DOHH2 (cell line): ENCODE results near the gene IFT122.
"Not testable (repeated sequence)": the region's sequence is repeated elsewhere in the genome, so short reads cannot be mapped to it uniquely, and the experiment has no call there.

Experiments
- H3F3A ChIP-seq: fragments of 200-600 bp; sonication (generic), shearing (Covaris generic); 2 replicates; pipeline ENCODE4 v1.6.0; 2016; ENCODE audit warnings: antibody characterized with exemption, mild to moderate bottlenecking; ENCODE audit not compliant: control insufficient read depth, insufficient read depth
- H3K27ac ChIP-seq: fragments of 200-600 bp; sonication (generic); 2 replicates; pipeline ENCODE4 v1.5.1; 2014; ENCODE audit warnings: low read depth, mild to moderate bottlenecking, low read length, moderate library complexity
- H3K27me3 ChIP-seq: fragments of 200-600 bp; sonication (generic); 2 replicates; pipeline ENCODE4 v1.6.1; 2014; ENCODE audit warnings: mild to moderate bottlenecking, low read length, mixed read lengths; ENCODE audit not compliant: control insufficient read depth
- H3K36me3 ChIP-seq: fragments of 200-600 bp; sonication (generic); 2 replicates; pipeline ENCODE4 v1.6.1; 2014; ENCODE audit warnings: mild to moderate bottlenecking, low read length, moderate library complexity, mixed read lengths; ENCODE audit not compliant: control insufficient read depth
- H3K4me1 ChIP-seq: fragments of 200-600 bp; sonication (generic); 2 replicates; pipeline ENCODE4 v1.6.1; 2014; ENCODE audit warnings: mild to moderate bottlenecking, low read length, mixed read lengths; ENCODE audit not compliant: control insufficient read depth
- H3K4me2 ChIP-seq: fragments of 200-600 bp; sonication (generic); 2 replicates; pipeline ENCODE4 v1.6.0; 2014; ENCODE audit warnings: mild to moderate bottlenecking, low read length, moderate library complexity
- H3K4me3 ChIP-seq: fragments of 200-600 bp; sonication (generic); 2 replicates; pipeline ENCODE4 v1.5.1; 2014; ENCODE audit warnings: mild to moderate bottlenecking, low read length, mixed read lengths
- H3K79me2 ChIP-seq: fragments of 200-600 bp; sonication (generic); 2 replicates; pipeline ENCODE4 v1.6.1; 2014; ENCODE audit warnings: mild to moderate bottlenecking, low read length, mixed read lengths; ENCODE audit not compliant: control insufficient read depth
- H3K9me2 ChIP-seq: fragments of 200-600 bp; sonication (generic); replicated peaks from 2 replicates; pipeline ENCODE4 v1.6.1; 2014; ENCODE audit warnings: mild to moderate bottlenecking, low read length, mixed read lengths; ENCODE audit not compliant: control insufficient read depth
- H3K9me3 ChIP-seq: fragments of 200-600 bp; sonication (generic); 2 replicates; pipeline ENCODE4 v1.6.1; 2014; ENCODE audit warnings: antibody characterized with exemption, low read length, mixed read lengths; ENCODE audit not compliant: control insufficient read depth, insufficient read depth
- H4K20me1 ChIP-seq: fragments of 200-600 bp; sonication (generic); 2 replicates; pipeline ENCODE4 v1.6.0; 2014; ENCODE audit warnings: low read depth, mild to moderate bottlenecking, antibody characterized with exemption, low read length, moderate library complexity; ENCODE audit not compliant: control insufficient read depth, insufficient read depth
- EZH2phosphoT487 ChIP-seq: fragments of 200-600 bp; sonication (generic); IDR thresholded peaks from 2 replicates; pipeline ENCODE4 v1.6.1; 2017; ENCODE audit warnings: borderline replicate concordance, mild to moderate bottlenecking, antibody characterized with exemption, low read length, moderate library complexity, mixed read lengths
- TF ChIP-seq, protein P1 (sequence below): fragments of 200-600 bp; sonication (generic); IDR thresholded peaks from one replicate; pipeline ENCODE4 v1.5.1; 2014; ENCODE audit warnings: antibody characterized with exemption, mild to moderate bottlenecking, low read depth, low read length; ENCODE audit not compliant: poor library complexity, severe bottlenecking

IFT122 gene

DNA sequence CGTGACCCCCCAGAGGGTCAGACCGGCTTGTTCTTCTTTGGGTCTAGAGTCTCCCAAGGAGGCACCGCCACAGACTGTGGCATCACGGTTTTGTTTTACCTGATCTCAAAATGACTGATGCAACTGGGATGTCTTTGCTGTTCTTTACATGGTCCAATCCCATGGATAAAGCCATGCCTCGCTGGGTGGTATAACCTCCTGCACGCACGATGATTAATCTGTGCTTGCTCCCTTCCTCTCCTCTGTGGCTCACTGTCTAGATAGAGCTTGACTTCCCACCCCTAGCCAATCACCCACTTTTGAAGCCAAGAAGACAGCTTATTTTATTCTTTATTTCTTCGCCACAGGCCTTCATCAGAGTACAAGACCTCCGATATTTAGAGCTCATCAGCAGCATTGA, 51.8 kb downstream of the IFT122 start:
- TF ChIP-seq, protein P1, sequence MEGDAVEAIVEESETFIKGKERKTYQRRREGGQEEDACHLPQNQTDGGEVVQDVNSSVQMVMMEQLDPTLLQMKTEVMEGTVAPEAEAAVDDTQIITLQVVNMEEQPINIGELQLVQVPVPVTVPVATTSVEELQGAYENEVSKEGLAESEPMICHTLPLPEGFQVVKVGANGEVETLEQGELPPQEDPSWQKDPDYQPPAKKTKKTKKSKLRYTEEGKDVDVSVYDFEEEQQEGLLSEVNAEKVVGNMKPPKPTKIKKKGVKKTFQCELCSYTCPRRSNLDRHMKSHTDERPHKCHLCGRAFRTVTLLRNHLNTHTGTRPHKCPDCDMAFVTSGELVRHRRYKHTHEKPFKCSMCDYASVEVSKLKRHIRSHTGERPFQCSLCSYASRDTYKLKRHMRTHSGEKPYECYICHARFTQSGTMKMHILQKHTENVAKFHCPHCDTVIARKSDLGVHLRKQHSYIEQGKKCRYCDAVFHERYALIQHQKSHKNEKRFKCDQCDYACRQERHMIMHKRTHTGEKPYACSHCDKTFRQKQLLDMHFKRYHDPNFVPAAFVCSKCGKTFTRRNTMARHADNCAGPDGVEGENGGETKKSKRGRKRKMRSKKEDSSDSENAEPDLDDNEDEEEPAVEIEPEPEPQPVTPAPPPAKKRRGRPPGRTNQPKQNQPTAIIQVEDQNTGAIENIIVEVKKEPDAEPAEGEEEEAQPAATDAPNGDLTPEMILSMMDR: no peak
- TF ChIP-seq EZH2phosphoT487: no peak
- H3K79me2 ChIP-seq: no peaks in the 10 kb centered on the region
- H3K4me1 ChIP-seq: no peaks in the 10 kb centered on the region
- no peak overlapping the region for H3K4me2 ChIP-seq
- no peak overlapping the region for H3K4me3 ChIP-seq
- no peak overlapping the region for H3K27ac ChIP-seq
- no peaks in the 10 kb centered on the region for H3F3A ChIP-seq
- H3K9me2 ChIP-seq: no peaks in the 10 kb centered on the region
- H4K20me1 ChIP-seq: no peaks in the 10 kb centered on the region
- H3K9me3 ChIP-seq: no peaks in the 10 kb centered on the region
- peaks cover 5% of the 10 kb centered on the region; the same call in 1 of the 2 replicates for H3K36me3 ChIP-seq
- H3K27me3 ChIP-seq: no peaks in the 10 kb centered on the region

DNA sequence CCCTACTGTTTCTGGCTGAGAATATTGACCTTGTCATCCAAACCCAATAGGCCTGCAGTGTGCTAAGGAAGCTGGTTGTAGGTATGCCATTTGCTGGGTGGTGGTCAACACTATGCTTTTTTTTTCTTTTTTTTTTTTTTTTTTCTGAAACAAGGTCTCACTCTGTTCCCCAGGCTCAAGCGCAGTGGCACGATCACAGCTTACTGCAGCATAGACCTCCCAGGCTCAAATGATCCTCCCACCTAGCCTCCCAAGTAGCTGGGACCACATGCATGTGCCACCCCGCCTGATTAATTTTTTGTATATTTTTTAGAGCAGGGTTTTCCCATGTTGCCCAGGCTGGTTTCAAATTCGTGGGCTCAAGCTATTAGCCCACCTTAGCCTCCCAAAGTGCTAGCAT, 52.7 kb downstream of the IFT122 start:
- TF ChIP-seq EZH2phosphoT487: no peak
- TF ChIP-seq, protein P1: no peak
- no peaks in the 10 kb centered on the region for H3K4me1 ChIP-seq
- peaks cover 5% of the 10 kb centered on the region; the same call in 1 of the 2 replicates for H3K36me3 ChIP-seq

DNA sequence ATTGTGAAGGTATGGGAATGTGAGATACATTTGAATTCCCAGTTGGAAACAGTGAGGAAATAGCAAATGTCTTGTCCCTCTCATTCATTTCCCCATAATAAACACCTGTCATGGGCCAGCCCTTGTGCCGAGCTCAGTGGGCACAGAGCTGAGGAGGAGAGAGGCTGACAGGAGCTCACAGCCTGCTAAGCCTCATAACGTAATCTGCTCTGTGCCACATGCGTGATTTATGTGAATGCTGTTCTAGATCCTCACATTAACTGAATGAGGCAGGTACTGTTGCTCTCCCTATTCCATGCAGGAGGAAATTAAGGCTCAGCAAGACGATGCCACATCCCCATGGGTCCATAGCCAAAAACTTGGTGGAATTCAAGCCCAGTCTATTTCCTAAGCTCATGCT, 53.2 kb downstream of the IFT122 start:
- Histone ChIP-seq H3K9me3 (no peaks in the 10 kb centered on the region), H3K4me1 (no peaks in the 10 kb centered on the region), H3K27ac (no peak overlapping the region), H4K20me1 (no peaks in the 10 kb centered on the region), H3K27me3 (no peaks in the 10 kb centered on the region), H3K4me3 (no peak overlapping the region), H3K79me2 (no peaks in the 10 kb centered on the region), H3K36me3 (peaks cover 5% of the 10 kb centered on the region; the same call in 1 of the 2 replicates), H3K9me2 (no peaks in the 10 kb centered on the region), H3K4me2 (no peak overlapping the region), H3F3A (no peaks in the 10 kb centered on the region)
- TF ChIP-seq EZH2phosphoT487: no peak
- TF ChIP-seq, protein P1: no peak

More for the DNA sequence above, 52.7 kb downstream of the IFT122 start:
- Histone ChIP-seq H3K79me2 (no peaks in the 10 kb centered on the region), H3F3A (no peaks in the 10 kb centered on the region), H3K9me3 (no peaks in the 10 kb centered on the region), H3K9me2 (no peaks in the 10 kb centered on the region), H4K20me1 (no peaks in the 10 kb centered on the region), H3K27me3 (no peaks in the 10 kb centered on the region), H3K4me3 (no peak overlapping the region), H3K27ac (no peak overlapping the region), H3K4me2 (no peak overlapping the region)

DNA sequence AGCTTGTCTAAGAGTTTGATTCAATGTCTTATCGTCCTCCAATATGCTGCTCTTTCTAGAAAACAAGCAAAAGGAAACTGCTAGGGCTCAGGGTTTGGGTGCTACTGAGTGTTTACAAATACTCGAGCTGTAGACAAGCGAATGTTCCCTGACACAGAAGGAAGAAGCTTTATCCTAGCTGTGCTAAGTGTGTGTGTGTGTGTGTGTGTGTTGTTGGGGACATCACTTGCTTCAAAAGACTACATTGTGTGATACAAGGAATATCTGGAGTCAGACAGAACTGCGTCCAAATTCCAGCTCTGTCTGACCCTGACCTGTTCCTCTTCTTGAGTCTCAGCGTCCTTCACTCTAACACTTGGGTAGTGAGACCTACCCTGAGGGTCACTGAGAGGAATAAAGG, 54.5 kb downstream of the IFT122 start:
- H3K79me2 ChIP-seq, H3K9me2 ChIP-seq, H3K4me3 ChIP-seq, H3K36me3 ChIP-seq, H4K20me1 ChIP-seq, H3K4me2 ChIP-seq, H3K9me3 ChIP-seq, H3F3A ChIP-seq, H3K4me1 ChIP-seq, H3K27ac ChIP-seq, H3K27me3 ChIP-seq: not testable (repeated sequence)

DNA sequence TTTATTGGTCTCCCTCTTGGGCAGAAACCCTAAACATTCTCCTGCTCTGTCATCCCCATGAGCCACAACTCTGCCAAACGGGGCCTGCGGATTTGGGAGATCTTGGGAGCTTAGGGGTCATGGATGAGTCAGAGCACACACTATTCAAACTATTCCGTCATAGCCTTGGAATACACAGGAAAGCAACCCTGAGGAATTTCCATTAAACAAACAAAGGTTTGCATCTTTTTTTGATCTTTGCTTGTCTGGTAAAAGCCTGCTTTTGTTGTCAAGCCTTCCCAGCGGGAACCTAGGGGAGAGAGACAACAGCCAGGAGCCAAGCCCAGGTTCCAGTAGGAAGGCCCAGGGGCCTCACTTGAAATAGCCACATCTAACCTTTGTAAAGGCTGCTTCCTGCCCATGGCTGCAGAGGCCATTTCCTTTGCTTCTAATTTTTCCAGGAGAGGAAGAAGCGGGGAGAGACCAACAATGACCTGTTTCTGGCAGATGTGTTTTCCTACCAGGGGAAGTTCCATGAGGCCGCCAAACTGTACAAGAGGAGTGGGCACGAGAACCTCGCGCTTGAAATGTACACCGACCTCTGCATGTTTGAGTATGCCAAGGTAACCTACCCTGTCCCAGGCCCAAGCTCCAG, 55.1 kb downstream of the IFT122 start:
- H3K27ac ChIP-seq, H4K20me1 ChIP-seq, H3K27me3 ChIP-seq, H3K36me3 ChIP-seq, H3K79me2 ChIP-seq, H3K9me2 ChIP-seq, H3K4me1 ChIP-seq, H3K4me2 ChIP-seq, H3K4me3 ChIP-seq, H3K9me3 ChIP-seq, H3F3A ChIP-seq: not testable (repeated sequence)

DNA sequence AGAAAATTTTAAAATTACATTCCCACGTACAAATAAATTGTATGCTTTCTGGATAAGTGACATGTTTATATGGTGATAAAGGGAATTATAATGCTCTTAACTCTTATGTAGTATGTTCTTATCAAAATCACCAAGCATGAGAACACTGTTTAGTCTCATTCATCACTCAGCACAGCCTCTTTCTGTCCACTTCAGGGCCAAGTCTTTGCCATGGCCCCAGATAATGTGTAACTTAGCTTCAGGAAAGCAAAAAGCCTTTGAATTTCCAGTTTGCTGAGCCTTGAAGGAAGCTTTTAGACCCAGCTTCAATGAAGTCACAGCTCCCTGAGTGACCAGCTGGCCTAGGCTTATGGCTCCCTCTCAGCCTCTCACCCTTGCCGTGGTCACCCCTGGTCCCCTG, 57.9 kb downstream of the IFT122 start:
- H3K9me2 ChIP-seq, H3K36me3 ChIP-seq, H3K79me2 ChIP-seq, H3K4me1 ChIP-seq, H3K9me3 ChIP-seq, H4K20me1 ChIP-seq, H3K27me3 ChIP-seq, H3K27ac ChIP-seq, H3F3A ChIP-seq, H3K4me3 ChIP-seq, H3K4me2 ChIP-seq: not testable (repeated sequence)
